GM19099 (cell line): ENCODE data around the gene ABHD16B.

Experiments
- POLR2A ChIP-seq: IDR thresholded peaks from 3 replicates; pipeline ENCODE4 v1.6.1; 2011; ENCODE audit warnings: low read depth; ENCODE audit not compliant: insufficient read length; ENCODE audit errors: extremely low read depth

Gene ABHD16B

DNA sequence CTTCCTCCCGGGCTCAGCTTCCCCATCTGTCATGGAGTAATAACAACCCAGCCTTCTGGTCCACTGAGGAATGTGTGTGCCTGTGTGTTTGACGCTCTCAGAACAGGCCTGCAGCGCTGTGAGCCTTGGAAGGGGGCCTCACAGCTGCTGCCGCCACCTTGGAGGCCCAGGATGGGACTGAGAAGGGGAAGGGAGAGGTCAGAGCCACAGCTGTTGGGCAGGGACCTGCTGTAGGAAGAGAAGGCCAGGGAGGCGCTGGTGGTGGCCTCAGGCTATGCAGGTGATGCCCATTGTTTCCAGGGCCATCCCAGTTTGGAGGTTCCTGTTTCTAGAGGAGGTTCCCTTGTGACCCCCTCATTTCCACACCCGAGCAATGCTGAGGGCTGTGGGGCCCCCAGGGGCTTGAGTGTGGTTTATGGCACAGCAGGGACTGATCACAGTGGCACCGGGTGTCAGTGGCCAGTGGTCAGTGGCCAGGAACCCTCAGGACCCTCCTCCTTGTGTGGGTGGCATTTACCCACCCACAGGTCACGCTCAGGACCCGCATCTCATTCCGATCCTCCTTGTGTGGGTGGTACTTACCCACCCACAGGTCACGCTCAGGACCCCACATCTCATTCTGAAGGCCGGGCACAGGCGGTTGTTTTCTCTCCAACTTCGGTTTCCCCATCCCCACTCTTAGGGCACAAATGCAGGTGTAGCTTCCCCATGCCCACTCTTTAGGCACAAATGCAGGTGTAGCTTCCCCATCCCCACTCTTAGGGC is 17.8 kb downstream of the ABHD16B start:
- no peak for TF ChIP-seq POLR2A

DNA sequence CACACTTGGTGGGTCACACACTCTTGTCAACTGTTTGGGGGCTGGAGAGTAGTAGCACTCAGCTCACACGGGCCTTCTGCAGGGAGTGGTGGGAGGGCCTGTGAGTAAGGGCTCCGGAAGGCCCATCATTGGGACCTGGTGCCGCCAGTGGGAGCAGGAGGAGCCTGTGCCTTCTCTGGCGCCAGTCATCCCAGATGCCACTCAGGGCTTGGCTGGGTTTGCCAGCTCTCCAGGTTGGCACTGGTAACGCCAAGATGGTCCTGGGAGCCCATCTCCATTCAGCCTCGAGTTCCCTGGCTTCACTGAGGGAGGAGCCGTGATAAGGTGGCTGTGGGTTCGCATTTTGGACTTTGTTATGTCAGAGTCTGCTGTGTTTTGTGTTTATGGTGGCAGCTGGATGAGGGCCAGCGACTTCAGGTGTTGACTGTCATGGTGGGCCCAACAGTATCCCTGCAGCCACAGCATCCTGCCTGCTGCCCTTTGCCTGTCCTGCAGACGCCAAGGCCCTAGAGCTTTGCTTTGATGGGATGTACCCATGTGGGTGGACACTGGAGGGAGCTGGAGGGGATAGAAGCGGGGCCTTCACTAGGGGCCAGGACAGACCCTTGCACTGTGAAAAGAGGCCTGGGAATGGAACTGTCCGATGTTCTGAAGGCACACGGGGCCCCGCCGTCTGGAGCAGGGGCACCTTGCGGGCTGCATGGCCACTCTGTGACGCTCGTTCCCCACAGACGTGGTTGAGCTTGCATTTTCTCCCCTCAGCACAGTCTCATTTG is 20.3 kb downstream of the ABHD16B start:
- TF ChIP-seq POLR2A: no peak

DNA sequence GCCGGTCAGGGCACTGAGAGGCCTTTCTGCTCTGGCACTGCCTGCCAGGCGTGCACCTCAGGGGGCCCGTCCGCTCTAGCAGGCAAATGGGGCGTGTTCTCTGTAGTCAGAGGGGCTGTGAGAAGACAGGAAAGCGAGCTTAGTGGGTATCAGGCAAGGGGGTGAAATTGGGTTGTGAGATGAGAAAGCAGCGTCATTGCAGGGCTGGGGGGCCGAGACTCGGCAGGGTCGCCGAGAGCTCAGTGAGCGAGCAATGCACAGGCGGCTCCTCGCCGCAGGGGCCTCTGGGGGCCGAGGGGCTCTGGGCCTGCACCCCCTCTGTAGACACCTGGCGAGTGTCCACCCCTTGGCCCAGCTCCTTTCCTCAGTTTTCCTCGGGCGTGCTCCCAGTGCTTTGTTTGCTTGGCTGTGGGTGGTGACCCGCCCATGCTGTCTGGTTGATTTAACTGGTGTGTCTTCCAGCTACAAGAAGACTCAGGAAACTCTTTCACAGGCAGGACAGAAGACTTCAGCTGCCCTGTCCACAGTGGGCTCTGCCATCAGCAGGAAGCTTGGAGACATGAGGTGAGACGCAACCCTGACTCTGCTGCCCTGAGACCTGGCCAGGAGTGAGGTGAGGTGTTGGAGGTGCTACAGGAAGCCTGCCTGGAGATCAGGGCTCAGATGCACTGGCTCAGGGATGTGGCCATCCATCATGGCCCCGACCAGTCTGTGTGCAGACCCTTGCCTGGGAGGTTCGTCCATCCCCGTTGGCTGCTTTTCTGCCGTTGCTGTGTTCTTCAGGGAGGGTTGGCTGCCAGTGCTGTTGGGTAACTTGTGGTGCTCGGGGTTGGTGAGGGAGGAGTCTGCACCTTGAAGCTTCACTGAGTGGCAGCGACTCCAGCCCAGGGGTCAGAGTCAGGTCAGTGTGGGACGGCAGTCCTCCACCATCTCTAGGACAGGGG is 21.2 kb downstream of the ABHD16B start:
- no peak for TF ChIP-seq POLR2A

DNA sequence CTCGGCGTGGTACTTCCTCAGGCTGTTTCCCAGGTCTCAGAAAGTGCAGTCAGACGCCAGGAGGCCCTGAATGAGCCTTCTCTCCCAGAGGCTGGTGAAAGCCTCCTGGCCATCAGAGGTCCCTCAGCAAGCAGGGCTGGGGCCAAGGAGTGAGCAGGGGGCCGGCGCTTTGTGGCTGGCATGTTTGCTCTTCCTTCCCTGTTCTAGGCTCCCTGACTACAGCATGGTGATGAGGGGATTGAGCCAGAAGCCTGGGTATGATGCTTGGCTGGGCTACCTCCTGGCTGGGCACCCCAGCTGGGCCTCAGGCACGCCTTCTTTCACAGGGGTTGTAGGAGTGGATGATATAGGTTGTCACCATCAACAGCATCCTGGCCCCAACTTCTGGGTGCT is 21.9 kb downstream of the ABHD16B start:
- no peak for TF ChIP-seq POLR2A

DNA sequence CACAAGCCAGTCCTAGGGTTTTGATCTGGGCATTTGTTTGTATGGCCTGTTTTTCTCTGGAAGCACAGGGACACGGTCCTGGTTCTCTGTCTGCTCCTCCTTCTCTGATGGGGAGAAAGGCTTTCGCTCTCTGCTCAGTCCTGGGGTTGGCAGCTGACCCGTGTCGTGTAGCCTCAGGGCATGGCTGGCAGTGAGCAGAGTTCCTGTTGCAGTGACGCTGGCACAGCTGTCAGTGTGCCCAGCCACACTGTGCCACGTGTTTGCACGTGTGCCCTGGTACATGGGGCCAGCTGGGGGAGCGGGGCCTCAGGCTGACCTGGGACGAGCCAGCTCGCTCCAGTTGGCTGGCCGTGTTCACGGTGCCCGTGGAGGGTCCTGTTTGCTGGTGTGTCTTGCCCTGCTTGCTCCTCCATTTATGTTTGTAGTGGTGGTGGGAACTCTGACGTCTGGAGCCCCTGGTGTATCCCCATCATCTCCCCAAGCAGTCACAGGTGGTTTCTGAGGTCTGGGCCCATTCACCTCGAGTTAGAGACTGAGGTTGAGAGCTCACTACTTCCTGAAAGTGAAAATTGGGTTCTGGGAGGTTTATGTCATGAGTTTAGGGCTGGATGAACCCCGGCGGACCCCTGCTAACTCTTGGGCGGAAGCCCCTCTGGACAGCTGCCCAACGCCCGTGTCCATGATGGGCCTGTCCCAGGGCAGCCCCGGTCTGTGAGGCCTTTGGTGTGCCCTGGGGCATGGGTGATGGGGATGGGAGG is 23.4 kb downstream of the ABHD16B start:
- TF ChIP-seq POLR2A: no peak

DNA sequence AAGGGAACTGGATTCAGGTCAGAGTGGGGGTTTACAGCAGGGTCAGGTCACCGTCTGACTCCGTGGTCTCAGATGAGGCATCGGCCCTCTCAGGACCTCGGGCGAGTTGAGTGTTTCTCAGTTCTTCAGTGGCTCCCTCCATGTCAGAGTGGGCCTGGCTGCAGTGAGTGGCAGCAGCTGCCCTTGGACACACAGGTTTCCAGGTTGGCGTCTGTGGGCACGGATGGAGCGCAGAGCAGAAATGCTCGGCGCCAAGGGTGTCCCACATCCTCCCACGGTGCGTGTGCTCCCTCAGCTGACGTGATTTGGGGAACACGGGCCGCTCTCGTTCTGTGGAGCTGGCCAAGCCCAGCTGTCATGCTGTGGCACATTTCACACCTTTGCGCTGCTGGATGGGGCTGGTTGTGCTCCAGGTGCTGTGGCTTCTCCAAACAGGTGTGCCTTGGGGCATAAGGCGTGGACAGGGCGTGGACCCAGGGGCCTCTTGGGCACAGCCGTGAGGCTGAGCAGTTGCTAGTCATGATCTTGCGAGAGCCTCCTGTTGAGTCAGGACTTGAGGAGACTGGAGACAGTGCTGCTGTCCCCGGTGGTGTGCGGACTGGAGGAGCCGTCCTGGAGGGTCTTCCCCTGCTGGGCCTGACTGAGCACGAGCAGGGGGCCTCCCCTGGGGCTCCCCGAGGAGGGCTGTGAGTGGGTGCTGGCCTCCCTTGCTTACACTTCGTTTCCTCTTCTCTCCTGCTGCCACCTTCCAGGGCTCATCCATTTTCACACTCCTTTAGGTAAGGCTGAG is 24.2 kb downstream of the ABHD16B start:
- TF ChIP-seq POLR2A: no peak

DNA sequence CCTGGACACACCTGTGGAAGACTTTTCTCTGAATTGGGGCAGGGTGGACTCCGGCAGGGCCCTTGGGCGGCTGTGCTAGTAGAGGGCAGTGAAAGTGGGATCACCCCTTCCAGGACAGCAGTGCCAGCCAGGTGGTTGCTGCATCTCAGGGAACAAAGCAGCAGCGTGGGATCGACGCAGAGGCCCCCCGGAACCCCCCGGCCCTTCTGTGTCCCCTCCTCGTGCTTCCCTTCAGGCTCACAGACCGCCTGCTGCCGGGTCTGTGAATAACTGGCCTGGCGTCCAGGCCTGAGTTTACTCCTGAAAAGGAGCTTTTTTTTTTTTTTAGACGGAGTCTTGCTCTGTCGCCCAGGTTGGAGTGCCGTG is 24.7 kb downstream of the ABHD16B start:
- TF ChIP-seq POLR2A: no peak

DNA sequence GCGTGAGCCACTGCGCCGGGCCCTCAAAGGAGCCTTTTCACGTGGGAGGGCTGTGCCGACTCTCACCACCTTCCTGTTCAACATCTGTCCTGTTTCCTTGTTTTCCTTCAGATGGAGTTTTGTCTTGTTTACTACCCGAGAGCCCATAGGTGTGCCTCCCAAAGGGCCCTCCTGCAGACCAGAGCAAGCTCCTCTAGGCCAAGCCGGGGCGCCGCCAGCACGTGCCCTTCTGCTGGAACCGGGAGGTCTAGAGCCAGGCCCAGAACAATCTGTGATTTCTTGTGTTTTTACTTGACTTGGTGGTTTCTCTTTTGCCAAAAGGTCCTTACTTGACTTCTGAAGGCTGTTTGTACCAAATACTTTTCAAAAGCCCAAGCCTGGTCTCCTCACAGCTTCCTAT is 25.6 kb downstream of the ABHD16B start:
- TF ChIP-seq POLR2A: no peak

DNA sequence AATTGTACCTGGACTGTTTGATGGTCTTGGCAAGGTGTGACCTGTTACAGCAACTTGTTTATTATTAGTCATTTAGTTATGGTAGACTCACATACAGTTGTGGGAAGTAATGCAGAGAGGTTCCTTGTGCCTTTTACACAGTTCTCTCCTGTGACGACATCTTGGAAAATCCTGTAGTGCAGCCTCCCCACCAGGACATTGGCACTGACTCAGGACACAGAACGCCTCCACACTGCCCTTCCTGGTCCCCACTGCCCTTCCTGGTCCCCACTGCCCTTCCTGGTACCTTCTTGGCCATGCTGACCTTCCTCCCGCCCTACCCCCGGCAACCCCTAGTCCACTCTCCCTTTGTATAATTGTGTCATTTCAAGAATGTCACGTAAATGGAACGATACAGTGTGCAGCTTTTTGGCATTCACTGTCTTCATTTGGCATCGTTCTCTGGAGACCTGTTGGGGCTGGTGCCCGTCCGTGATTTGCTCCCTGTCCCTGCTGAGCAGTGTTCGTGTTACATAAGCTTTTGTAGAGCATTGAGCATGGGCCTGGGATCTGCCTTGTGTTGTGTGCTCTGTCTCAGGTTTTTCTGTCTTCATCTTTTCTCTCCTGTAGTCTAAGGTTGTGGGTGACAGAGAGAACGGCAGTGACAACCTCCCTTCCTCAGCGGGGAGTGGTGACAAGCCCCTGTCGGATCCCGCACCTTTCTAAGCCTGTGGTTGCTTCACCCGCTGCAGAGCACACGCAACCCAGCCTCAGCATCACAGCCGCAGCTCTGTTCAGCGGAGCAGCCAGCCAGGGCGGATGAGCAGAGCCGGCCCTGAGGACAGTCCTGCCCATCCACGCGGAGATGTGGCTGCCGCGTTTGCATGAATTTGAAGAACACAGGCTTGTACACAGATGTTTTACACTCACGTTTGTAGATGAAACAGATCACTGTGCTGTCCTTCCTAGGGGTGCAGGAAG is 28.2 kb downstream of the ABHD16B start:
- TF ChIP-seq POLR2A: no peak

DNA sequence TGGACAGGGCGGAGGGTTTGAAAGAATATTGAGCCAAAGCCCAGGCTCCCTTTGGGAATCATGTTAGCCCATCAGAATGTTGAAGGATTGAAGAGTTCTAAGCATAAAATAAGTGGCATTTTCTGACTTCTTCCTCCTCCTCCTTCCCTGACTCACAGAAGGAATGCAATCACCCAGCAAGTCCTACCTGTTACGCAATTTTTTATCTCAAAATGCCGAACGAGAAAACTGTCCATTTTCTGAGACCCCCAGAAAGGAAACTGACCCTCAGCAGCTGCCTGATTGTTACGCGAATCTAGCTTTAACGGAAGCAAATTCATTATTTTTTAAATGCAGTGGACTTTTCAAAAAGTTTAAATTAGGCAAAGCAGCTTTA is 28.9 kb downstream of the ABHD16B start:
- TF ChIP-seq POLR2A: no peak

DNA sequence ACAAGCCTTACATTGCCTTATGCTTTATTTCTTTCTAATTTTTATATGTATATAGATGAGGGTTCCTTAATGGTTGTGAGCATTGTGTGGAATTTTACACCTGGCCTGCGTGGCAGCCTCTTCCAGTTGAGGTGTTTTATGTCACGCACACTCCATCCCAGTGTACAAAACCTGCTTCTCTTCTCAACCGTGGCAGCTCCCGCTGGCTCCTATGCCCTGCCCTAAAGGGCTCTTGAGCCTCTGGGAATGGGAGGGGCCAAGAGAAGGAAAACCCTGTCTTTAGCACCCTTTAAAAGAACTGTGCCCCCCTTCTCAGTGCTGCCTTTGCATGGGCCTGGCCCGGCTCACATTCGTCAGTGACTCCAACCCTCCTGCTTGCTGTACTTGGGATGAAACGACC is 29.3 kb downstream of the ABHD16B start:
- no peak for TF ChIP-seq POLR2A

DNA sequence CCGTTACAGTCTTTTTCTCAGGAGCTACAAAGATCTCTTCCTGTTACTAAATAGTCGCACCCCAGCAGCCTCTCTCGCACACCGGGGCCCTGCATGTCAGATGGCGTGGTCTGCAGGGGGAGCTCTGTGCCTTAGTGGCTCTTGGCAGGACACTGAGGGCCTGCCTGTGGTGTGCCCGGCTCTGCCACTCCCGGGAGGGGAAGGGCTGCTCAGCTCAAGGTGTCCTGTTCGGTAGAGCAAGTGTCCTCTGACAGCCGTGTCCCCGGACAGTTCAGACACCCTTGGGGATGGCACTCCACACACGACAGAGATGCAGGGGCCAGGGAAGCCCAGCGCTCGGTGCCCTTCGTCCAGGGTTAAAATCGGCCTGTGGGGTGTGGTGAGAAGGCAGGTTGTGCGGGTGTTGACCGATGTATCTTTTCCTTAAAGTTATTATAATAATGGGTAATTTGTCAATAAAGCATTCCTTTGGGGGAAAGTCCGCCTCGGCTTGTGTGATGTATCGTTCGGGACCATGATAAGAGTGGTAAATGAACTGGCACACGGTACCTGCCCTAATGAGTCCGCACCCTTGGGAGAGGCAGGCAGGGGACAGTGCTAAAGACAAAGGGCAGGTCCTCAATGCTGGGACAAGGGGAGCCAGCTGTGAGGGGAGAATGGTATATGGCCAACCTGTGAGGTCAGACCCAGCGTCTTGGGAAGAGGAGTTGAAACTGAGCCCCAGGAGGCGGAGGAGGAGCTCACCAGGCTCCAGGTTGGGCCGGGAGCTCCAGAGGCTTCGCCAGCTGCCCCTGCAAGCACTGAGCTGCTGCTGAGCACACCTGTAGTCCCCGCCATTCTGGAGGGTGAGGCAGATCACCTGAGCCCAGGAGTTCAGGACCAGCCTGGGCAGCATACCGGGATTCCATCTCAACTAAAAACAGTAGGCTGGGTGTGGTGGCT is 30.0 kb downstream of the ABHD16B start:
- no peak for TF ChIP-seq POLR2A

DNA sequence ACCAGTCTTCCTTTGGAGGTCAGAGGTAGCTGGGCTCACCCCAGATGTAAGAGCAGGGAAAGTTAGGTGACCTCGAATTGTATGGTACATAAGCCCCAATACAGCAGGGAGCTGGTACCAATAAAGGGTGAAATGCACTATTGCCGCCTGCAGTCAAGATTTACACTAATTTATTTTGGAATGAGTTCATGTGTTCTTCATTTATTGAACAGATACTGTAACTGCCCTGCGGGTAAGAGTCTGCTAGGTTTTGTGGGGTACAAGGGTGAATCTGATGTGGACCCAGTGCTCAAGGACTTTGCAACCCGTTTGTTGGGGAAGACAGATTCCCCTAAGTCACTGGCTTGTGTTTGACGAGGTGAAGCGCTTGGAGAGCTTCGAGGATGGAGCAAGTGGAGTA is 31.1 kb downstream of the ABHD16B start:
- TF ChIP-seq POLR2A: no peak
